Thoracic aorta (tissue), 2 donors: Measurements from ENCODE around the gene CNTN4. TPM values are rescaled to one million over a fixed set of nuclear protein-coding genes. Genes with fewer than 3 reads are reported as not detected.

ENCODE experiments used
- ATAC-seq: fragments of 150-250 bp; one replicate; pipeline ENCODE4 v1.8.0; 2017; ENCODE audit warnings: low read depth; ENCODE audit not compliant: insufficient number of reproducible peaks, low FRiP score
- DNase-seq: peaks from one replicate; pipeline ENCODE4 v3.0.0-alpha.2; 2020; ENCODE audit warnings: low spot score
- H3K27ac ChIP-seq, 2 donors: fragments of 200-600 bp; sonication (generic); 1 replicate in 1 of 2; 2 replicates in 1 of 2; pipeline ENCODE4 v1.5.1; 2016; ENCODE audit warnings: mild to moderate bottlenecking in 2 of 2, moderate library complexity in 2 of 2
- H3K27me3 ChIP-seq: fragments of 200-600 bp; sonication (generic); replicated peaks from 2 replicates; pipeline ENCODE4 v1.6.0; 2016; ENCODE audit warnings: mild to moderate bottlenecking; ENCODE audit not compliant: insufficient read depth
- H3K36me3 ChIP-seq: fragments of 200-600 bp; sonication (generic); one replicate; pipeline ENCODE4 v1.5.1; 2016
- H3K4me1 ChIP-seq, 2 donors: fragments of 200-600 bp; sonication (generic); 1 replicate in 1 of 2; 2 replicates in 1 of 2; pipeline versions ENCODE4 v1.5.1 to v1.6.0; 2016; ENCODE audit warnings: low read depth in 2 of 2, mild to moderate bottlenecking in 1 of 2; ENCODE audit not compliant: control insufficient read depth in 1 of 2
- H3K4me3 ChIP-seq: fragments of 200-600 bp; sonication (generic); 2 replicates; pipeline ENCODE4 v1.5.1; 2016; ENCODE audit warnings: mild to moderate bottlenecking
- H3K9me3 ChIP-seq: fragments of 200-600 bp; sonication (generic); 2 replicates; pipeline ENCODE4 v1.5.1; 2016
- total RNA-seq, 2 donors: library from RNA; depleted of rRNA; stranded (reverse); fragments of >200 nt; gene quantifications; one replicate each; pipeline versions ENCODE4 v1.1.0 to v1.2.3, GENCODE V29; 2016
- TF ChIP-seq, protein P1 (sequence below): fragments of 200-600 bp; sonication (generic); IDR thresholded peaks from one replicate; pipeline ENCODE4 v1.5.1; 2019; ENCODE audit warnings: antibody characterized with exemption

Gene CNTN4
- total RNA-seq, 2 donors from 2014 or later: 103 to 116 TPM

DNA sequence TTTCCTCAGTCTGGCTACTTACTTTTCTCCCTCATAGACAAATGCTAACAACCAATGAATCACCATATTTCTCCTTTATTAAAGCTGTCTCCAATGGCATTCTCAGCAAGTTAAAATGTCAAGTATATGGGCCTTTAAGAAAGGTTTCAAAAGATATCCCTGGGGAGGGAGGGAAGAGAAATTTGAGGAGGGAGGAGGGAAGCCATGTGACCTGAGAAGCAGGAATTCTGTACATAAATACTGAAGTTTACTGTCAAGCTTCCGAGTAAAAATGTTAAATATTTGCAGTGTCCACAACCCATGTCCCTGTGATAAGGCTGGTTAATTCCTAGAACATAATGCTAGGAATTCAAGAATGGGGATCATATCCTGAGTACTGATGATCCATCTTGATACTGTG, 175.9 kb downstream of the CNTN4 start:
- Histone ChIP-seq H3K27me3 (no peaks in the 10 kb centered on the region), H3K36me3 (no peaks in the 10 kb centered on the region), H3K9me3 (no peaks in the 10 kb centered on the region), H3K4me1 (no peaks in the 10 kb centered on the region), H3K4me3 (no peak overlapping the region), H3K27ac (no peak overlapping the region)
- DNase-seq (no peak), ATAC-seq (no peak)
- TF ChIP-seq, protein P1, sequence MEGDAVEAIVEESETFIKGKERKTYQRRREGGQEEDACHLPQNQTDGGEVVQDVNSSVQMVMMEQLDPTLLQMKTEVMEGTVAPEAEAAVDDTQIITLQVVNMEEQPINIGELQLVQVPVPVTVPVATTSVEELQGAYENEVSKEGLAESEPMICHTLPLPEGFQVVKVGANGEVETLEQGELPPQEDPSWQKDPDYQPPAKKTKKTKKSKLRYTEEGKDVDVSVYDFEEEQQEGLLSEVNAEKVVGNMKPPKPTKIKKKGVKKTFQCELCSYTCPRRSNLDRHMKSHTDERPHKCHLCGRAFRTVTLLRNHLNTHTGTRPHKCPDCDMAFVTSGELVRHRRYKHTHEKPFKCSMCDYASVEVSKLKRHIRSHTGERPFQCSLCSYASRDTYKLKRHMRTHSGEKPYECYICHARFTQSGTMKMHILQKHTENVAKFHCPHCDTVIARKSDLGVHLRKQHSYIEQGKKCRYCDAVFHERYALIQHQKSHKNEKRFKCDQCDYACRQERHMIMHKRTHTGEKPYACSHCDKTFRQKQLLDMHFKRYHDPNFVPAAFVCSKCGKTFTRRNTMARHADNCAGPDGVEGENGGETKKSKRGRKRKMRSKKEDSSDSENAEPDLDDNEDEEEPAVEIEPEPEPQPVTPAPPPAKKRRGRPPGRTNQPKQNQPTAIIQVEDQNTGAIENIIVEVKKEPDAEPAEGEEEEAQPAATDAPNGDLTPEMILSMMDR: no peak

DNA sequence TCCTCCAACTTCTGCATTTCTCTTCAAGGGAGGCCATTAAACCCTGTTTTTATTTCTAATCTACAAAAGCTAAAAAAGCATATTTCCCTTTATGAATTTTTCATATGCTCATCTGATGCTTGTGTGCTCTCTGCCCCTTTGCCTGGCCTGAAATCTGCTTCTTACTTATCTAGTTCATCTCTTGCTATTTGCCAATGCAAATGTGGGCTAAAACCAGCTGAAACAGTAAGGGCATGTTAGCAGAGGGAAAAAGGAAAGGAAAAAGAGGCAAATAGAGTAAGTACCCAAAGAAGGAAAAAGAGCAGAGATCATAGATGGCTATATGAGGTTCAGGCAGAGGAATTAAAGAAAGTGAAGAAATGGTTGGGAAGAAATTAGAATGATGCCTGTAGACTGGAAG, 185.2 kb downstream of the CNTN4 start:
- TF ChIP-seq, protein P1: no peak
- Histone ChIP-seq H3K9me3 (no peaks in the 10 kb centered on the region), H3K4me3 (no peak overlapping the region), H3K36me3 (no peaks in the 10 kb centered on the region), H3K4me1 (no peaks in the 10 kb centered on the region), H3K27ac (no peak overlapping the region), H3K27me3 (no peaks in the 10 kb centered on the region)
- DNase-seq: no peak
- ATAC-seq: no peak

DNA sequence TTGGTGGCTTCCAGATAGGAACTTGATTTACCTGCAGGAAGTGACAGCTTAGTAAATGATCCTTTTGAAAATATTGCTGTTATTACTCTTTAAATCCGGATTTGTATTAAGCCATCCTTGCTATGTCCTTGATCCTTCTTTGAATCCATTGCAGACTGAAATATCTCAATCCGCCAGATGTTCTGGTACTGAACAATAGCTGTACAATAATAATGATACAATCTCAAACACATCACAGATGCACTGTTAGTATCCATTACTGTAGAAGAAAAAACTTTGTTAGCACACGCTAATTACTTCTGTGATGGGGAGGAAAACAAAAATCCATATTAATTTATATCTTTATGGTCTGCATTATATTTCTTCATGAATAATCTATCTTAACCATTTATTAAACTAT, 202.3 kb downstream of the CNTN4 start:
- H3K27ac ChIP-seq: no peak overlapping the region
- ATAC-seq (no peak), DNase-seq (no peak)
- no peaks in the 10 kb centered on the region for H3K4me1 ChIP-seq
- no peaks in the 10 kb centered on the region for H3K27me3 ChIP-seq
- H3K36me3 ChIP-seq: no peaks in the 10 kb centered on the region
- TF ChIP-seq, protein P1: no peak
- no peaks in the 10 kb centered on the region for H3K9me3 ChIP-seq
- H3K4me3 ChIP-seq: no peak overlapping the region

DNA sequence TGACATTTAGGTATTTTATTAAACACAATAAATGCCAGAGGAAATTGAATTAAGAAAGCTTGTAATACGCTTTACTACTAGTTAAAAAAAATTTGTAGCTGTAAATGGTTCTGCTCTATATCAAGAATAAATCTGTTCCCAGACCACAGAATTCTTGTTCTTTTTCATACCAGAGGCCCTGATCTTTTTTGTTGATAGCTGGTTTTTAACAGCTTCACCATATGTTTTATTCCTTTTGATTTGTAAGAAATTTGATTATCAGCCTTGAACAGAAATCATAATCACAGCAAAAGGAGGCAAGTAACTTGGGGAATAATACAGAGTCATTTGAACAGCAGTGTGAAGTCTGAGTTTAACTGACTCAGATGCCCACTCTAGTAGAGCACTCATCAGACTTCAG, 202.7 kb downstream of the CNTN4 start:
- DNase-seq (no peak), ATAC-seq (no peak)
- TF ChIP-seq, protein P1: no peak
- H3K27me3 ChIP-seq: no peaks in the 10 kb centered on the region
- H3K27ac ChIP-seq: no peak overlapping the region
- H3K9me3 ChIP-seq: no peaks in the 10 kb centered on the region
- H3K36me3 ChIP-seq: no peaks in the 10 kb centered on the region
- H3K4me1 ChIP-seq: no peaks in the 10 kb centered on the region
- H3K4me3 ChIP-seq: no peak overlapping the region

DNA sequence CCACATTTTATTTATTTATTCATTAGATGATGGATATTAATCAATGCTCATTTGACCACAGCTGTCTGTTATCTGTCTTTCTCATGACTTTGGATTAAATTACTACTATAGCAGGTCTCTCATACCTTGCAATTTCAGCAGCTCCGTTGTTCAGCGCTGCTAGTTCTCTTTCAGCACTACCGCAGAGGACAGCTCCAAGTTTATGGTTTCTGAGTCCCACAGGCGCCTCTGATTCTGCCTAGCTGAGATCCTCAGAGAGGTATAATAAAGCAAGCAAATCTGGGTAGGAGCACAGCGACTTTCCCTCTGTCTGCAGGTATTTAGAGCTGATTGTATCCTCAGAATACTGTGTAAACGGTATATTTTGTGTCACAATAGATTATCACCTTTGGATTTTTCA, 204.9 kb downstream of the CNTN4 start:
- no peak overlapping the region for H3K27ac ChIP-seq
- no peak for DNase-seq
- H3K36me3 ChIP-seq: no peaks in the 10 kb centered on the region
- no peaks in the 10 kb centered on the region for H3K9me3 ChIP-seq
- TF ChIP-seq, protein P1: no peak
- H3K4me3 ChIP-seq: no peak overlapping the region
- H3K4me1 ChIP-seq: no peaks in the 10 kb centered on the region
- no peak for ATAC-seq
- no peaks in the 10 kb centered on the region for H3K27me3 ChIP-seq
